Measurements from ENCODE around the gene SPTBN1. TPM values are rescaled to one million over a fixed set of nuclear protein-coding genes. Genes with fewer than 3 reads are reported as not detected.

Gene SPTBN1
- total and polyA plus RNA-seq, 3 experiments from 2014 or later, result 38.4 to 49.2 (median 38.5) TPM

DNA sequence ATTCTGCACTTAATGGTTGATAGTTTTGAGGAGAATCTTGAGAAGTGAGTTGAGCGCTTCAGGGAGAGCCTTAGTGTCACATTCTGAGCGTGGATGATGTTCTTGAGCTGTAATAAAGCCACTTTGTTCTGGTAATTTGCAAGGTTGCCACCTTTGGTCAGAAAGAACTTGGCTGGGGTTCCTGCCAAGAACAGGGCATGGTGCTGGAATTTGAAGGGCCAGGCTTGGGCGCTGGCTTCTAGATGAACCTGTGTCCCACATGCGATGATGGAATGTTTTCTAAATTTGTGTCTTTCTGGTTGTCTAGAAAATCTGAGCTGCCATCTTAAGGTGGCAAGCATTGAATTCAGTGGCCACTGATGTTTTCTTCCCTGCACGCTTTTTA, 143.2 kb downstream of the SPTBN1 start:
- no peak overlapping the region for H3K27ac ChIP-seq (ENCODE audit: low read depth, low read length)
- Mint-ChIP-seq H3K9me3 (no peaks in the 10 kb centered on the region), H3K4me1 (peaks cover 87 to 100% (median 98%) of the 10 kb centered on the region in 3 donors), H3K27me3 (no peaks in the 10 kb centered on the region), H3K4me3 (peak overlapping the region in 1 of 7 donors; percentile 6), H3K27ac (peak overlapping the region in 3 of 8 donors; percentile 68 to 85 (median 83)), H3K36me3 (peaks cover 7 to 50% (median 7%) of the 10 kb centered on the region in 3 donors)
- no peaks in the 10 kb centered on the region for H3K27me3 ChIP-seq (ENCODE audit: insufficient read depth, low read length, poor library complexity, severe bottlenecking)
- ChIA-PET CTCF (interaction anchor here (0.7 to 1.9 kb wide), 3 partner anchors 18 to 25 kb away, joined by 3 to 5 read pairs (median 3); no protein-coding TSS in a partner anchor), POLR2A (no interaction called here)
- no peak overlapping the region for H3K4me3 ChIP-seq (ENCODE audit: low read length)
- H3K9me3 ChIP-seq (ENCODE audit: low read length), result no peaks in the 10 kb centered on the region
- no peak for DNase-seq
- peaks cover 96% of the 10 kb centered on the region for H3K4me1 ChIP-seq (ENCODE audit: insufficient read depth, low read length)
- H3K36me3 ChIP-seq (ENCODE audit: insufficient read depth, low read length), result no peaks in the 10 kb centered on the region

DNA sequence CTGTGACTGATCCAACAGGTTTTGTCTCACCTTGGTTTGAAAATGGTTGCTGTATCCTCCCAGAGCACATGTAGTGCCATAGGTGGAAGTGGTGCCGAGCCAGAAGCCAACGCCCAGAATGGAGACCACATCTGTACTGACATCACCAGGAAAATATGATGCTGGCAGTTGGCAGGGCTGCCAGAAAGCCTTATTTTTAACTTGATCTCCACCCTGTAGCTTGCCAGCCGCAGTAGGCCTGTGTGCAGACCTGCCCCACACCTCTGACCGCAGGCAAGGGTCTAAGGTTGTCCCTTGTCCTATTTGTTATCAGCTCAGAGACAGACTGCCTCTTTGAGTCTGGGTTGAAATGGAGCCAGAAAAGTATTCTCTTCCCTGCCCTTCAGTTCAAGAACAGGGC, 143.8 kb downstream of the SPTBN1 start:
- peak in 2 of 5 donors; percentile 24 to 45 for DNase-seq
- Histone ChIP-seq H3K27ac (ENCODE audit: low read depth, low read length) (peak overlapping the region; percentile 3), H3K4me3 (ENCODE audit: low read length) (no peak overlapping the region), H3K27me3 (ENCODE audit: insufficient read depth, low read length, poor library complexity, severe bottlenecking) (no peaks in the 10 kb centered on the region), H3K36me3 (ENCODE audit: insufficient read depth, low read length) (no peaks in the 10 kb centered on the region), H3K4me1 (ENCODE audit: insufficient read depth, low read length) (peaks cover 100% of the 10 kb centered on the region), H3K9me3 (ENCODE audit: low read length) (no peaks in the 10 kb centered on the region)
- CTCF ChIA-PET, result interaction anchor here (0.7 to 1.1 kb wide), 2 partner anchors 18 to 23 kb away, joined by 3 read pairs; no protein-coding TSS in a partner anchor
- Mint-ChIP-seq H3K4me1 (peaks cover 93 to 100% (median 99%) of the 10 kb centered on the region in 3 donors), H3K27me3 (no peaks in the 10 kb centered on the region), H3K27ac (peak overlapping the region in 4 of 8 donors; percentile 68 to 85 (median 84)), H3K4me3 (peak overlapping the region in 1 of 7 donors; percentile 6), H3K36me3 (peaks cover 7 to 50% (median 7%) of the 10 kb centered on the region in 3 donors), H3K9me3 (no peaks in the 10 kb centered on the region)
- POLR2A ChIA-PET, result no interaction called here

DNA sequence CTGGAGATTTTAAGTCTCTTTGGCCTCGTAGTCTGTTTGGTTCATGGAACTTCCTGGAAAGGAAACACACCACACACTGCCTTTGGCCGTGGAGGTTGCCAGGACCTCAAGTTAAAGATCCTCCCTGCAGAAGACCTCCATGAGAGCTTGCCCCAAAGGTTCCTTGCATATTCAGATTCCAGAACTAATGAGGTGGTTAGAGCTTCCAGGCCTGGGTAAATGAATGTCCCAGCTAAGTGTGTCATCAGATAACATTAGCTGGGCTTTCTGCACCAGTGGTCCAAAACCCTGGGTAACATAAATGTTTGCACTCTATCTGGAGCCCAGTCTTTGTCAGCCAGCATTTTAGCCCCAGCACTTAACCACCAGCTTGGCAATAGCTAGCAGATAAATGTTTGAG, 145.2 kb downstream of the SPTBN1 start:
- peak overlapping the region in 7 of 8 donors; percentile 28 to 88 (median 68) for H3K27ac Mint-ChIP-seq
- H3K4me3 Mint-ChIP-seq, result peak overlapping the region in 4 of 7 donors; percentile 9 to 62 (median 25)
- H3K36me3 ChIP-seq (ENCODE audit: insufficient read depth, low read length), result no peaks in the 10 kb centered on the region
- H3K4me1 Mint-ChIP-seq, result peaks cover 98 to 100% (median 99%) of the 10 kb centered on the region in 3 donors
- no peaks in the 10 kb centered on the region for H3K27me3 Mint-ChIP-seq
- peaks cover 5 to 40% (median 7%) of the 10 kb centered on the region in 3 donors for H3K36me3 Mint-ChIP-seq
- no peaks in the 10 kb centered on the region for H3K9me3 Mint-ChIP-seq
- no peaks in the 10 kb centered on the region for H3K9me3 ChIP-seq (ENCODE audit: low read length)
- ChIA-PET CTCF (interaction anchor here (1.3 to 1.5 kb wide), 2 partner anchors 20 to 43 kb away, joined by 3 read pairs; no protein-coding TSS in a partner anchor), POLR2A (no interaction called here)
- H3K27me3 ChIP-seq (ENCODE audit: insufficient read depth, low read length, poor library complexity, severe bottlenecking), result no peaks in the 10 kb centered on the region
- H3K27ac ChIP-seq (ENCODE audit: low read depth, low read length), result no peak overlapping the region
- H3K4me1 ChIP-seq (ENCODE audit: insufficient read depth, low read length), result peaks cover 100% of the 10 kb centered on the region
- no peak for DNase-seq
- H3K4me3 ChIP-seq (ENCODE audit: low read length), result no peak overlapping the region

DNA sequence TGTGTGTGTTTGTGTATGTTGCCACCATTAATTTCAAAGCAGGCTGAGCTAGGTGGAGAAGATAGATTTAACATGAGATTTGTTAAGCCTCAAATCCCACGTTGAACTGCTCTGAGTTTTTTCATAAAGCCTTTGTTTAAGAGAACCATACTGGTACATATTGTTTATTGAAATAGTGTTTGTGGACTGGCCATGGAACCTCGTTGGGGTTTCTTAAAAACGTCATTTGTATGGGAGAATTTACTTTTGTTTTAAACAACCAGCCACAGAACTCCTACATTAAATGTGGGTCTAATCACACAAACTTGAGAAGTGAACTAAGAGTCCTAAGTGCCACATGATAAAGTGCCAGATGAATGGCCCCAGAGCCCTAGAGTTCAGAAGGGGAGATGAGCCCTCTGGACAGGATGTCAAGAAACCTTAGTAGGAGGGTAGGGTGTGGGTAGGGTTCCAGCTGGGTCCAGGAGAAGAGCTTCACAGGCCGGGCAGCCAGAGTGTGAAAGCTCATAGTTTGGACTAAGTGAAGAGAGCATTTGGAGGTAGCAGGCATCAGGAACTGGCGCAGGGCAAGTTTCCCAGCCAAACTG, 146.7 kb downstream of the SPTBN1 start:
- CTCF ChIA-PET, result no interaction called here
- H3K36me3 ChIP-seq (ENCODE audit: insufficient read depth, low read length), result no peaks in the 10 kb centered on the region
- H3K9me3 ChIP-seq (ENCODE audit: low read length), result no peaks in the 10 kb centered on the region
- Mint-ChIP-seq H3K27ac (peak overlapping the region in 7 of 8 donors; percentile 38 to 88 (median 76)), H3K9me3 (no peaks in the 10 kb centered on the region), H3K36me3 (peaks cover 6 to 40% (median 7%) of the 10 kb centered on the region in 3 donors), H3K27me3 (no peaks in the 10 kb centered on the region), H3K4me3 (peak overlapping the region in 4 of 7 donors; percentile 8 to 63 (median 20)), H3K4me1 (peaks cover 92 to 96% (median 94%) of the 10 kb centered on the region in 3 donors)
- no peaks in the 10 kb centered on the region for H3K27me3 ChIP-seq (ENCODE audit: insufficient read depth, low read length, poor library complexity, severe bottlenecking)
- peaks cover 93% of the 10 kb centered on the region for H3K4me1 ChIP-seq (ENCODE audit: insufficient read depth, low read length)
- DNase-seq, result no peak
- no peak overlapping the region for H3K27ac ChIP-seq (ENCODE audit: low read depth, low read length)
- H3K4me3 ChIP-seq (ENCODE audit: low read length), result no peak overlapping the region
- POLR2A ChIA-PET, result interaction anchor here (0.5 kb wide), 1 partner anchor 730 kb away, joined by 3 read pairs; no protein-coding TSS in a partner anchor

DNA sequence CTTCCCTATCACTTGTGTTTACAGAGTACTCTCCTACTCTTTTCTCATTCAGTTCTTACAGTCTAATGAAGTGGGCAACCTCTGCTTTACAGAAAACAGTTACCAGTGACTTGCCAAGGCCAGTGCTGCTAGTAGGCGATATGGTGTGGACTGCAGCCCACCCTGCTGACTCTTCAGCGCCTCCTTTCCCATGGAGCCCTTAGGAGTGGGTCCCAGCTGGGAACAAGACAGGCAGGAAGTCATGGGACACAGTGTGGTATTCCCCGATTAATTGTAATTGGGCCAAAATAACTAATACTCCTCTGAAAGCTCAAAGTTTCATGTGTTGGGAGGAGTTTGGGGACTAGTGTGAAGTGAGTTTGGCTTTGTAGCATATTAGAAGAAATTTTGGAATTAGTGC, 147.2 kb downstream of the SPTBN1 start:
- H3K4me1 Mint-ChIP-seq, result peaks cover 92 to 96% (median 94%) of the 10 kb centered on the region in 3 donors
- no peak for DNase-seq
- Histone ChIP-seq H3K4me3 (ENCODE audit: low read length) (no peak overlapping the region), H3K27ac (ENCODE audit: low read depth, low read length) (no peak overlapping the region), H3K27me3 (ENCODE audit: insufficient read depth, low read length, poor library complexity, severe bottlenecking) (no peaks in the 10 kb centered on the region), H3K9me3 (ENCODE audit: low read length) (no peaks in the 10 kb centered on the region), H3K36me3 (ENCODE audit: insufficient read depth, low read length) (no peaks in the 10 kb centered on the region), H3K4me1 (ENCODE audit: insufficient read depth, low read length) (peaks cover 88% of the 10 kb centered on the region)
- H3K27ac Mint-ChIP-seq, result peak overlapping the region in 7 of 8 donors; percentile 3 to 88 (median 64)
- no peaks in the 10 kb centered on the region for H3K27me3 Mint-ChIP-seq
- ChIA-PET POLR2A (interaction anchor here (0.5 kb wide), 1 partner anchor 731 kb away, joined by 3 read pairs; no protein-coding TSS in a partner anchor), CTCF (interaction anchor here (1.7 to 2.5 kb wide), 2 partner anchors 18 to 45 kb away, joined by 6 to 11 read pairs; no protein-coding TSS in a partner anchor)
- peak overlapping the region in 2 of 7 donors; percentile 21 to 44 for H3K4me3 Mint-ChIP-seq
- H3K36me3 Mint-ChIP-seq, result peaks cover 7 to 39% (median 9%) of the 10 kb centered on the region in 3 donors
- no peaks in the 10 kb centered on the region for H3K9me3 Mint-ChIP-seq

DNA sequence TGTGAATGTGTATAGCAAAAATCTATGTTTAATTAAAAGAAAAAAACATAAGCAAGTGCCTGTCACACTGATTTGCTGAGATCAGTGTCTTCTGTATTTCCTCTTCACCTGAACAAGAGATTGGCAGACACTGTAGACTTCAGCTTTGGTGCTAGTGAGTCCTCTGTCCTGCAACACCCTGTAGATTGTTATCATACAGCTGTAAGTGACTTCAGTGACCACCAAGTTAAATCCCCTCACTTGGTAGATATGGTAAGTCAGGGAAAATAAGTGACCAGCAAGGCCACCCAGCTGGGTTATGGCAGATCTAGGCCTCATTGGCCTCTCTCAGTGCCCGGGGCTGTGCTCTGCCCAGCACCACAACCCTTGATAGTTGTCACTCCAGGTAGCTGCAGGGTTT, 147.7 kb downstream of the SPTBN1 start:
- Mint-ChIP-seq H3K4me3 (no peak overlapping the region), H3K4me1 (peaks cover 90 to 95% (median 92%) of the 10 kb centered on the region in 3 donors), H3K9me3 (no peaks in the 10 kb centered on the region), H3K27me3 (no peaks in the 10 kb centered on the region), H3K36me3 (peaks cover 7 to 35% (median 10%) of the 10 kb centered on the region in 3 donors), H3K27ac (peak overlapping the region in 6 of 8 donors; percentile 1 to 88 (median 55))
- peaks cover 84% of the 10 kb centered on the region for H3K4me1 ChIP-seq (ENCODE audit: insufficient read depth, low read length)
- no peak overlapping the region for H3K27ac ChIP-seq (ENCODE audit: low read depth, low read length)
- no peaks in the 10 kb centered on the region for H3K36me3 ChIP-seq (ENCODE audit: insufficient read depth, low read length)
- H3K9me3 ChIP-seq (ENCODE audit: low read length), result no peaks in the 10 kb centered on the region
- ChIA-PET POLR2A (interaction anchor here (2.4 kb wide), 1 partner anchor 45 kb away, joined by 9 read pairs; no protein-coding TSS in a partner anchor), CTCF (interaction anchor here (1.7 to 2.5 kb wide), 2 partner anchors 19 to 45 kb away, joined by 6 to 11 read pairs; no protein-coding TSS in a partner anchor)
- no peak overlapping the region for H3K4me3 ChIP-seq (ENCODE audit: low read length)
- H3K27me3 ChIP-seq (ENCODE audit: insufficient read depth, low read length, poor library complexity, severe bottlenecking), result no peaks in the 10 kb centered on the region
- DNase-seq, result no peak

DNA sequence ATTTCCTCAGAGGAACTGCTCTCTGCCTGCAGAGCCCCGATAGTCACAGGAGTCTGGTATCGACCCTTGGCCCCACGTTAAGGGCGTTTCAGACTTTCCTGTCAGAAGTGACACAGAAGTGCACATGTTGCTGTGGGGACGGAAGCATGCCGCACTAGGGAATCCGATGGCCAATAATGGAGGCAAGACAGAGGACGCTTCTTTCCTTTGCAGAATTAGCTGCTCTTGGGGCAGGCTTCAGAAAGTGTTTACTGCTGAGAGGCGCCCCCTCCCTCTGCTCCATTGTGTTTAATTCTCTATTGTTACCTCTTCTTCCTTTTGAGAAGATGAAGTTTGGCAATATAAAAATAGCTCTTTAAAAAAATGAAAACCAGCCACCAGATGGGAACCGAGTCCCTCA, 148.7 kb downstream of the SPTBN1 start:
- Histone ChIP-seq H3K36me3 (ENCODE audit: insufficient read depth, low read length) (no peaks in the 10 kb centered on the region), H3K4me3 (ENCODE audit: low read length) (no peak overlapping the region), H3K27me3 (ENCODE audit: insufficient read depth, low read length, poor library complexity, severe bottlenecking) (no peaks in the 10 kb centered on the region), H3K27ac (ENCODE audit: low read depth, low read length) (no peak overlapping the region), H3K9me3 (ENCODE audit: low read length) (no peaks in the 10 kb centered on the region), H3K4me1 (ENCODE audit: insufficient read depth, low read length) (peaks cover 73% of the 10 kb centered on the region)
- Mint-ChIP-seq H3K4me3 (peak overlapping the region in 3 of 7 donors; percentile 22 to 57 (median 41)), H3K27me3 (no peaks in the 10 kb centered on the region), H3K27ac (peak overlapping the region in 5 of 8 donors; percentile 1 to 86 (median 78)), H3K4me1 (peaks cover 92 to 95% (median 92%) of the 10 kb centered on the region in 3 donors), H3K9me3 (no peaks in the 10 kb centered on the region), H3K36me3 (peaks cover 3 to 24% (median 8%) of the 10 kb centered on the region in 3 donors)
- DNase-seq, result no peak
- ChIA-PET CTCF (interaction anchor here (1.7 to 2.5 kb wide), 3 partner anchors 20 to 81 kb away, joined by 5 to 11 read pairs (median 6); no protein-coding TSS in a partner anchor), POLR2A (interaction anchor here (2.4 kb wide), 1 partner anchor 46 kb away, joined by 9 read pairs; no protein-coding TSS in a partner anchor)
